Endothelial cell of umbilical vein (primary cell): ENCODE data around the gene LZTS2. TPM values are rescaled to one million over a fixed set of nuclear protein-coding genes. Genes with fewer than 3 reads are reported as not detected.

Experiments used
- BruUV-seq: library from RNA; stranded (reverse); fragments of 400-500 nt; replicated peaks from 2 replicates; lab custom pipeline; 2021; lab: Mats Ljungman, UMichigan
- CTCF ChIA-PET: fragments of 300-600, 350-600 bp; sonication (Branson Sonifier 250); formaldehyde crosslinking; loops from one replicate; lab custom pipeline; 2021; ENCODE audit warnings: antibody characterized with exemption, inconsistent platforms; lab: Charles Lee
- POLR2A ChIA-PET: fragments of 300-600, 350-600 bp; sonication (Branson Sonifier 250); formaldehyde crosslinking; loops from one replicate; lab custom pipeline; 2021; ENCODE audit warnings: antibody characterized with exemption, inconsistent platforms; lab: Charles Lee
- DNase-seq: peaks from one replicate; pipeline ENCODE4 v3.0.0-alpha.2; 2011; ENCODE audit warnings: low read depth, low spot score
- FAIRE-seq: peaks from 2 replicates; lab custom pipeline; 2011; peaks lifted over from hg19 to GRCh38; lab: Jason Lieb, UNC
- H2AFZ ChIP-seq: 2 replicates; pipeline ENCODE4 v1.6.0; 2012; ENCODE audit warnings: low read depth, low read length, control low read depth, inconsistent platforms
- H3K27ac ChIP-seq: 2 replicates; pipeline ENCODE4 v1.5.1; 2011; ENCODE audit warnings: low read depth, mild to moderate bottlenecking, control low read depth, low read length, moderate library complexity; ENCODE audit not compliant: insufficient read depth
- H3K27me3 ChIP-seq, 2 experiments: 2 replicates each; pipeline versions ENCODE4 v1.6.0 to v1.6.1; 2011; ENCODE audit warnings: low read length in 2 of 2, mixed read lengths in 1 of 2; ENCODE audit not compliant: control insufficient read depth in 2 of 2, insufficient read depth in 2 of 2
- H3K36me3 ChIP-seq, 2 experiments: 2 replicates in 1 of 2; 3 replicates in 1 of 2; pipeline ENCODE4 v1.5.1; 2011; ENCODE audit warnings: low read length in 2 of 2, mild to moderate bottlenecking in 1 of 2, moderate library complexity in 1 of 2; ENCODE audit not compliant: control insufficient read depth in 2 of 2, insufficient read depth in 2 of 2; ENCODE audit errors: extremely low read depth in 1 of 2
- H3K4me1 ChIP-seq: 3 replicates; pipeline ENCODE4 v1.5.1; 2011; ENCODE audit warnings: mild to moderate bottlenecking, low read length; ENCODE audit not compliant: control insufficient read depth, insufficient read depth; ENCODE audit errors: extremely low read depth
- H3K4me2 ChIP-seq: 2 replicates; pipeline ENCODE4 v1.6.1; 2011; ENCODE audit warnings: low read length, control low read depth, mixed read lengths; ENCODE audit not compliant: insufficient read depth
- H3K4me3 ChIP-seq, 3 experiments: fragments of 200-600 bp in 1 of 3; sonication (generic), shearing (Covaris generic) in 1 of 3; replicated peaks in 1 of 3; 2 replicates each; pipeline ENCODE4 v1.5.1; 2011 to 2016; ENCODE audit warnings: control low read depth in 3 of 3, low read length in 3 of 3, mild to moderate bottlenecking in 2 of 3, inconsistent platforms in 1 of 3, low read depth in 1 of 3, moderate library complexity in 1 of 3; ENCODE audit not compliant: insufficient read depth in 1 of 3
- H3K79me2 ChIP-seq: 2 replicates; pipeline ENCODE4 v1.6.0; 2012; ENCODE audit warnings: low read length, inconsistent platforms; ENCODE audit not compliant: control insufficient read depth, insufficient read depth
- H3K9ac ChIP-seq: replicated peaks from 2 replicates; pipeline ENCODE3; 2011; ENCODE audit warnings: low read length, control low read depth; ENCODE audit not compliant: insufficient read depth; ENCODE audit errors: extremely low read depth
- H3K9me1 ChIP-seq: replicated peaks from 3 replicates; pipeline ENCODE4 v1.6.0; 2011; ENCODE audit warnings: mild to moderate bottlenecking, low read length; ENCODE audit not compliant: control insufficient read depth, insufficient read depth; ENCODE audit errors: extremely low read depth
- H3K9me3 ChIP-seq: replicated peaks from 2 replicates; pipeline ENCODE4 v1.5.1; 2012; ENCODE audit warnings: low read length, inconsistent platforms; ENCODE audit not compliant: control insufficient read depth, insufficient read depth
- H4K20me1 ChIP-seq: replicated peaks from 2 replicates; pipeline ENCODE3; 2011; ENCODE audit warnings: mild to moderate bottlenecking, low read length; ENCODE audit not compliant: control insufficient read depth, insufficient read depth; ENCODE audit errors: extremely low read depth
- GATA2 ChIP-seq: IDR thresholded peaks from 2 replicates; pipeline ENCODE4 v1.7.0; 2011; ENCODE audit warnings: low read depth, mild to moderate bottlenecking, moderate library complexity, mixed read lengths, low read length; ENCODE audit not compliant: insufficient read length, insufficient read depth
- MYC ChIP-seq: IDR thresholded peaks from one replicate; pipeline ENCODE4 v1.6.1; 2011; ENCODE audit warnings: mild to moderate bottlenecking, low read depth, low read length
- POLR2A ChIP-seq: IDR thresholded peaks from 2 replicates; pipeline ENCODE4 v1.6.1; 2012; ENCODE audit warnings: low read depth, mild to moderate bottlenecking, control low read depth, low read length
- POLR2AphosphoS5 ChIP-seq: IDR thresholded peaks from 2 replicates; pipeline ENCODE4 v1.6.1; 2012; ENCODE audit warnings: low read depth, mild to moderate bottlenecking, control low read depth, low read length, moderate library complexity; ENCODE audit not compliant: insufficient read depth
- dilution Hi-C: fragments of 300-500 bp; cut with MboI; formaldehyde crosslinking; loops from one replicate; pipeline ENCODE4 v1.15.0; 2019; ENCODE audit warnings: low sequenced_read_pairs; ENCODE audit not compliant: extremely low pct_ligation_motif_present
- intact Hi-C: fragments of 100-400 bp; cut with micrococcal nuclease; formaldehyde crosslinking; loops from one replicate; pipeline ENCODE4 v1.10.0; 2022
- polyA plus RNA-seq, 4 experiments: library from polyadenylated mRNA; depleted of rRNA in 3 of 4; stranded (reverse) in 3 of 4; unstranded in 1 of 4; fragments of >200 nt; gene quantifications; 2 replicates each; pipeline versions ENCODE4 v1.2.1 to v1.2.3, GENCODE V29; 2011 to 2012; ENCODE audit warnings: missing spikeins in 1 of 4
- total RNA-seq: library from RNA; stranded (reverse); gene quantifications from 2 replicates; pipeline ENCODE4 v1.2.3, GENCODE V29; 2021

The LZTS2 gene
- total and polyA plus RNA-seq, 2 donors (not counting 3 experiments of a cell fraction or from before 2014, with no cell fraction given): 70.8 to 79.5 TPM

DNA sequence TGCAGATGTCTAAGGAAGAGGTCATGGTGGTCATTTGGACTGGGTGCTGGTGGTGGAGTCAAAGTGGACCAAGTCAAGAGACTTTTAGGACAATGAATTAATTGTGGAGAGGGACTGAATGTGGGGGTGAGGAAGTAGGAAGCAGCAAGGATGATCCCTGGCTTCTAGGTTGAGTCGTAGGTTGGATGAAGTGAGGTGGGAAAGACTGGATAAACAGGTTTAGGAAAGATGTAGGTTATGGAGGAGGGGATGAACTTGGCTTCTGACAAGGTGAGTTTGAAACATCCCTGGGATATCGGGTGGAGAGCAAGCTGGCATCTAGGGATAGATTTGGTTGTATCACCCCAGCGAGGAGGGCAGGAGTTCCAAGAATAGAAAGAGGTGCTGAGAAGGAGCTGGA is 22.7 kb upstream of the LZTS2 start:
- no peaks in the 10 kb centered on the region for H3K79me2 ChIP-seq
- FAIRE-seq: no peak
- ChIA-PET CTCF (interaction anchor here (0.6 to 1.0 kb wide), 2 partner anchors 34 to 38 kb away, joined by 3 read pairs; no protein-coding TSS in a partner anchor), POLR2A (no interaction called here)
- no peaks in the 10 kb centered on the region for H4K20me1 ChIP-seq
- H3K27me3 ChIP-seq: no peaks in the 10 kb centered on the region
- no peak overlapping the region for H3K4me2 ChIP-seq
- no peaks in the 10 kb centered on the region for H3K4me1 ChIP-seq
- H3K36me3 ChIP-seq: peaks cover 0 to 8% of the 10 kb centered on the region in 2 experiments
- BruUV-seq: no TSS peak
- TF ChIP-seq MYC: no peak
- no peak for TF ChIP-seq POLR2AphosphoS5
- no peak for TF ChIP-seq POLR2A
- TF ChIP-seq GATA2: no peak
- intact Hi-C loops (no loop called here), dilution Hi-C loops (no loop called here)
- no peak overlapping the region for H3K9ac ChIP-seq
- no peaks in the 10 kb centered on the region for H3K9me3 ChIP-seq
- DNase-seq: no peak
- H3K9me1 ChIP-seq: no peaks in the 10 kb centered on the region
- H3K27ac ChIP-seq: no peak overlapping the region
- no peak overlapping the region for H2AFZ ChIP-seq
- no peak overlapping the region for H3K4me3 ChIP-seq

GRCh38 chr10:100977436-100977835 is 22.2 kb upstream of the LZTS2 start:
- Histone ChIP-seq H3K9me1 (no peaks in the 10 kb centered on the region), H3K79me2 (no peaks in the 10 kb centered on the region), H3K9me3 (no peaks in the 10 kb centered on the region), H4K20me1 (no peaks in the 10 kb centered on the region), H3K27me3 (no peaks in the 10 kb centered on the region), H3K27ac (no peak overlapping the region), H2AFZ (no peak overlapping the region), H3K4me1 (no peaks in the 10 kb centered on the region), H3K4me2 (no peak overlapping the region), H3K9ac (no peak overlapping the region), H3K36me3 (peaks cover 0 to 8% of the 10 kb centered on the region in 2 experiments), H3K4me3 (no peak overlapping the region)
- intact Hi-C loops: no loop called here
- DNase-seq: no peak
- dilution Hi-C loops: no loop called here
- CTCF ChIA-PET: interaction anchor here (1.0 kb wide), 1 partner anchor 37 kb away, joined by 3 read pairs; no protein-coding TSS in a partner anchor
- no peak for FAIRE-seq
- no TSS peak for BruUV-seq
- POLR2A ChIA-PET: no interaction called here
- no peak for TF ChIP-seq POLR2A
